SU-DHL-6 (cell line): ENCODE data around the gene INMT.

ENCODE experiments used
- EZH2phosphoT487 ChIP-seq: fragments of 200-600 bp; sonication (generic), shearing (Covaris generic); conservative IDR thresholded peaks from 2 replicates; pipeline ENCODE4 v1.6.1; 2018; ENCODE audit warnings: mild to moderate bottlenecking, antibody characterized with exemption, low read length, moderate library complexity, mixed read lengths
- TF ChIP-seq, protein P1 (sequence below): fragments of 200-600 bp; sonication (generic); IDR thresholded peaks from one replicate; pipeline ENCODE4 v1.5.1; 2017; ENCODE audit warnings: antibody characterized with exemption, mild to moderate bottlenecking, low read length, moderate library complexity; ENCODE audit not compliant: insufficient read depth, poor library complexity, severe bottlenecking

DNA sequence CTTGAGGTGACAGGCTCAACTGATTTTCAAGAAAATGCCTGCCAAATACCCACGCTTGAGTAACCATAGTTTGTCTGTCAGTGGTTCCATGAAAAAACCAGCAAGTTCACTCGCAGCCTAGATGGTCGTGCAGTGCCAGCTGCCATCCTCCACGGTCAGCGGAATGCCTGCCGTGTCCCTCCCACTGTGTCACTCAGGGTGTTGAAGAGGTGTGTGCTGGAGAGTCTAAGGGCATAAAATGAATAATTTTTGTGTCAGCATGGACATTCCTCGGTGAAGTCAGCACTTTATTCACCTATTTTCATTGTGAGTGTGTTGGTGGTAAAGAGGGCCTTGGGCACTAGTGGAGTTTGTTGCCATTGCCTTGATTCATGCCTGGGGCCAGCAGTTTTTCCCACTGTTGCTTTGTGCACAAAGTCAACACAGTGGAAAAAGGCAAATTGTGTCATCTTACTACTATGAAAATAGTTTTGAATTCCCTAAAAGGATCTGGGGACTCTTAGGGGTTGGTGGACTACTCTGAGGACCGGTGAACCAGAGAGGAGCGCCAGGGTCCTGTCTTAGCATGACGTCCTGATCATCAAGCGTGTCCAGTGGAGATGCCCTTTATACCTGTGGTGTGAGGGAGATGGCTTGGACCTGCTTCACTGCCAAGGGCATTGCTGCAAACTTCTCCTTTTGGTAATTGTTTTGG is 36.9 kb downstream of the INMT start:
- TF ChIP-seq, protein P1, sequence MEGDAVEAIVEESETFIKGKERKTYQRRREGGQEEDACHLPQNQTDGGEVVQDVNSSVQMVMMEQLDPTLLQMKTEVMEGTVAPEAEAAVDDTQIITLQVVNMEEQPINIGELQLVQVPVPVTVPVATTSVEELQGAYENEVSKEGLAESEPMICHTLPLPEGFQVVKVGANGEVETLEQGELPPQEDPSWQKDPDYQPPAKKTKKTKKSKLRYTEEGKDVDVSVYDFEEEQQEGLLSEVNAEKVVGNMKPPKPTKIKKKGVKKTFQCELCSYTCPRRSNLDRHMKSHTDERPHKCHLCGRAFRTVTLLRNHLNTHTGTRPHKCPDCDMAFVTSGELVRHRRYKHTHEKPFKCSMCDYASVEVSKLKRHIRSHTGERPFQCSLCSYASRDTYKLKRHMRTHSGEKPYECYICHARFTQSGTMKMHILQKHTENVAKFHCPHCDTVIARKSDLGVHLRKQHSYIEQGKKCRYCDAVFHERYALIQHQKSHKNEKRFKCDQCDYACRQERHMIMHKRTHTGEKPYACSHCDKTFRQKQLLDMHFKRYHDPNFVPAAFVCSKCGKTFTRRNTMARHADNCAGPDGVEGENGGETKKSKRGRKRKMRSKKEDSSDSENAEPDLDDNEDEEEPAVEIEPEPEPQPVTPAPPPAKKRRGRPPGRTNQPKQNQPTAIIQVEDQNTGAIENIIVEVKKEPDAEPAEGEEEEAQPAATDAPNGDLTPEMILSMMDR, result no peak
- TF ChIP-seq EZH2phosphoT487, result no peak
